ENCODE results near the gene TGFA. TPM values are rescaled to one million over a fixed set of nuclear protein-coding genes. Genes with fewer than 3 reads are reported as not detected.

The TGFA gene
- total and polyA plus RNA-seq, 12 donors = 0.17 to 3.4 (median 1.2) TPM

- intact Hi-C loops (cut with DNase I) = no loop called here
- DNase-seq = no peak
- 92 to 94% methylated on average over 3 of the region's 3 CpGs for WGBS, 2 donors
Measured at GRCh38 chr2:70566464-70566863, 12.8 kb upstream of the TGFA start.

DNA sequence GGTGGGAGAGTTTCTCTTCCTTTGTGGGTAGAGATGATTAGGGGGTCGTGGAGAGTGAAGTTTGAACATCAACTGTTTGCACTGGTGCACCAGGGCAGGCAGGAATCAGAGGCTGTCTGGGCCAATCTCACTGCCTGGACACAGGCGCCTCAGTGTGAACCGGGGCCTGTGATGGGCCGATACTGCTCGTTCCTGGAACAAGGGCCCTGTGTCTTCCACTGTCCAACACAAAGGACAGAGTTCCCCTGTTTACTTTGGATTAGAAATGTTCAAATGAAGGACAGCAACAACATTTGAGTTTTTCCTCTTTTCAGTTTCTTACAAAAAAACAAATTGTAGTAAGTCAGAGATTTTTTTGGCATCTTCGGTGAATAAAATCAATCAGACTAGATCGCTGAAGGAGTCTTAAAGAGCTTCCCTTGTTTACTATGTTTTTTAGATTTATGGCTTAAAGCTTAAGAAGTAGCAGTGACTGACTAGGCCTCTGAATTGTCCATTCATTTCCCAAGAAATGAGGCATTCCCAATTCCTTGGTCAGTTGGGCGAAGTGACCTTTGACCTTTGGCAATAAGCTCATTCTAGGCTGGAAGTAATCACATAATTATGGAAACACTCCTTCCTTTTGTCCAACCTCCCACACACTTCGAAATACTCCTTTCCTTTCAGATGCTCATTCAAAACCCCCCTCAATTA is 11.6 kb upstream of the TGFA start:
- Histone ChIP-seq H3K4me1 (no peaks in the 10 kb centered on the region), H3K27ac (no peak overlapping the region), H3K36me3 (no peaks in the 10 kb centered on the region), H3K9me3 (no peaks in the 10 kb centered on the region), H3K4me3 (no peak overlapping the region), H3K27me3 (peaks cover 0 to 12% (median 0%) of the 10 kb centered on the region in 7 donors)
- DNase-seq = no peak
- no peak for TF ChIP-seq CTCF (IDR thresholded peaks at IDR 0.05)
- no peak for ATAC-seq
- intact Hi-C loops (cut with DNase I) = no loop called here
- 70 to 83% methylated on average over 9 of the region's 9 CpGs for WGBS, 2 donors

More at GRCh38 chr2:70566464-70566863, 12.8 kb upstream of the TGFA start:
- no peaks in the 10 kb centered on the region for H3K36me3 ChIP-seq
- H3K4me3 ChIP-seq = no peak overlapping the region
- no peaks in the 10 kb centered on the region for H3K4me1 ChIP-seq
- TF ChIP-seq CTCF (IDR thresholded peaks at IDR 0.05) = no peak
- peaks cover 0 to 12% (median 0%) of the 10 kb centered on the region in 7 donors for H3K27me3 ChIP-seq
- H3K9me3 ChIP-seq = no peaks in the 10 kb centered on the region
- ATAC-seq = no peak
- no peak overlapping the region for H3K27ac ChIP-seq

- no peak overlapping the region for H3K4me3 ChIP-seq
- intact Hi-C loops (cut with DNase I) = no loop called here
- DNase-seq (no peak), ATAC-seq (no peak)
- no peaks in the 10 kb centered on the region for H3K9me3 ChIP-seq
- H3K27ac ChIP-seq = no peak overlapping the region
- no peak for TF ChIP-seq CTCF (IDR thresholded peaks at IDR 0.05)
- peaks cover 0 to 31% (median 14%) of the 10 kb centered on the region in 7 donors for H3K27me3 ChIP-seq
- H3K4me1 ChIP-seq = no peaks in the 10 kb centered on the region
- no peaks in the 10 kb centered on the region for H3K36me3 ChIP-seq
Measured at GRCh38 chr2:70561893-70562292, 8.3 kb upstream of the TGFA start.

GRCh38 chr2:70560442-70560841 is 6.8 kb upstream of the TGFA start:
- TF ChIP-seq CTCF (IDR thresholded peaks at IDR 0.05) = no peak
- Histone ChIP-seq H3K4me1 (no peaks in the 10 kb centered on the region), H3K9me3 (no peaks in the 10 kb centered on the region), H3K27ac (no peak overlapping the region), H3K36me3 (no peaks in the 10 kb centered on the region), H3K4me3 (no peak overlapping the region), H3K27me3 (peaks cover 0 to 41% (median 16%) of the 10 kb centered on the region in 7 donors)
- ATAC-seq (no peak), DNase-seq (no peak)
- WGBS, 2 donors = 78 to 88% methylated on average over 2 of the region's 2 CpGs
- intact Hi-C loops (cut with DNase I) = no loop called here

Data from heart right ventricle (tissue), 16 donors.